ACHN (cell line): Measurements from ENCODE around the gene CCDC6.
"Not testable (repeated sequence)": the region's sequence is repeated elsewhere in the genome, so short reads cannot be mapped to it uniquely, and the experiment has no call there.

Source experiments
- DNase-seq: peaks from one replicate; pipeline ENCODE4 v3.0.0-alpha.2; 2015
- in situ Hi-C: cut with HindIII; loops from 2 replicates; pipeline ENCODE4 v1.10.0; 2017; ENCODE audit warnings: low sequenced_read_pairs, low pct_ligation_motif_present, low pct_unique_long_range_greater_than_20kb

The CCDC6 gene

GRCh38 chr10:59906417-59907202, at the start of gene CCDC6:
CCDC6 (minus strand) TSS chr10:59906556; CDS start chr10:59906424, 132 bp downstream.
- peak; percentile 95 for DNase-seq
- in situ Hi-C loops = no loop called here

- no peak for DNase-seq
- in situ Hi-C loops = no loop called here
These were observed 47.9 kb upstream of the CCDC6 start for GRCh38 chr10:59954296-59954695.

- in situ Hi-C loops, DNase-seq: not testable (repeated sequence)
These were observed 47.4 kb upstream of the CCDC6 start for GRCh38 chr10:59953711-59954110.

- DNase-seq = no peak
- in situ Hi-C loops = no loop called here
These were observed 43.7 kb upstream of the CCDC6 start for GRCh38 chr10:59950105-59950504.

GRCh38 chr10:59949608-59950007, 43.3 kb upstream of the CCDC6 start:
- no peak for DNase-seq
- in situ Hi-C loops = no loop called here

- DNase-seq = no peak
- in situ Hi-C loops = no loop called here
These were observed 39.6 kb upstream of the CCDC6 start for GRCh38 chr10:59945991-59946390.

- in situ Hi-C loops = no loop called here
- no peak for DNase-seq
These were observed 39.2 kb upstream of the CCDC6 start for GRCh38 chr10:59945590-59945989.

GRCh38 chr10:59944339-59944935, 38.1 kb upstream of the CCDC6 start:
- in situ Hi-C loops = no loop called here
- DNase-seq = no peak

- in situ Hi-C loops = no loop called here
- DNase-seq = no peak
These were observed 36.2 kb upstream of the CCDC6 start for GRCh38 chr10:59942556-59942955.

- no peak for DNase-seq
- in situ Hi-C loops = no loop called here
These were observed 31.4 kb upstream of the CCDC6 start for GRCh38 chr10:59937720-59938119.

GRCh38 chr10:59934701-59935100, 28.3 kb upstream of the CCDC6 start:
- in situ Hi-C loops = no loop called here
- no peak for DNase-seq

- DNase-seq, in situ Hi-C loops: not testable (repeated sequence)
These were observed 24.6 kb upstream of the CCDC6 start for GRCh38 chr10:59930788-59931521.

GRCh38 chr10:59926086-59926485, 19.7 kb upstream of the CCDC6 start:
- in situ Hi-C loops = no loop called here
- no peak for DNase-seq

- in situ Hi-C loops = no loop called here
- DNase-seq = no peak
These were observed 16.6 kb upstream of the CCDC6 start for GRCh38 chr10:59922907-59923306.

- no peak for DNase-seq
- in situ Hi-C loops = no loop called here
These were observed 11.6 kb upstream of the CCDC6 start for GRCh38 chr10:59917922-59918321.

GRCh38 chr10:59913547-59914237, 7.3 kb upstream of the CCDC6 start:
- no peak for DNase-seq
- in situ Hi-C loops = no loop called here

- no peak for DNase-seq
- in situ Hi-C loops = no loop called here
These were observed 4.5 kb upstream of the CCDC6 start for GRCh38 chr10:59910867-59911266.

GRCh38 chr10:59909815-59910214, 3.5 kb upstream of the CCDC6 start:
- no peak for DNase-seq
- in situ Hi-C loops = no loop called here

GRCh38 chr10:59908808-59909143, 2.4 kb upstream of the CCDC6 start:
- no peak for DNase-seq
- in situ Hi-C loops = no loop called here
